ENCODE measurements around the gene FXYD2. TPM values are rescaled to one million over a fixed set of nuclear protein-coding genes. Genes with fewer than 3 reads are reported as not detected.
"Not testable (repeated sequence)": the region's sequence is repeated elsewhere in the genome, so short reads cannot be mapped to it uniquely, and the experiment has no call there.

The FXYD2 gene
- total RNA-seq, 1 donor from 2014 or later: 1.3 TPM

DNA sequence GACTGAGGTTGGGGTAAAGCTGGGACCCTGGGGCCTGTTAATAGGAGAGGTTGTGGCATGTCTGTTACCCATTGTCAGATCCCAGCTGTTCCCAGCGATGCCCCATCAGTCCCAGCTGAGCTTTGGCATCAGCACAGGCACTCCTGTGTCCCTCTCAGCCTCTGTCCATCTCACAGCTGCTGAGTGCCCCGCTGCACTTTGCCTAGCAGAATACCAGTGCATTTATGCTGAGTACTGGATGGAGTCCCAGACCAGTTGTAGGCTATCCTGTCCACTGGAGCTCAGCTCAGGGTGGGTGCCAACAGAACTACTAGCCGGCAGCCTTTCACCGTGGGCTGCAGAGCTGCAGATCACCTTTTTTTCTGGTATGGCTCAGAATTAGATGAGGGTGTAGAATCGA, 42.0 kb upstream of the FXYD2 start:
- intact Hi-C loops (cut with micrococcal nuclease): no loop called here
- H3K27me3 ChIP-seq (ENCODE audit: low read depth): peaks cover 2% of the 10 kb centered on the region
- H3K36me3 ChIP-seq: no peaks in the 10 kb centered on the region
- H3K4me3 ChIP-seq: no peak overlapping the region
- TF ChIP-seq, protein P1, sequence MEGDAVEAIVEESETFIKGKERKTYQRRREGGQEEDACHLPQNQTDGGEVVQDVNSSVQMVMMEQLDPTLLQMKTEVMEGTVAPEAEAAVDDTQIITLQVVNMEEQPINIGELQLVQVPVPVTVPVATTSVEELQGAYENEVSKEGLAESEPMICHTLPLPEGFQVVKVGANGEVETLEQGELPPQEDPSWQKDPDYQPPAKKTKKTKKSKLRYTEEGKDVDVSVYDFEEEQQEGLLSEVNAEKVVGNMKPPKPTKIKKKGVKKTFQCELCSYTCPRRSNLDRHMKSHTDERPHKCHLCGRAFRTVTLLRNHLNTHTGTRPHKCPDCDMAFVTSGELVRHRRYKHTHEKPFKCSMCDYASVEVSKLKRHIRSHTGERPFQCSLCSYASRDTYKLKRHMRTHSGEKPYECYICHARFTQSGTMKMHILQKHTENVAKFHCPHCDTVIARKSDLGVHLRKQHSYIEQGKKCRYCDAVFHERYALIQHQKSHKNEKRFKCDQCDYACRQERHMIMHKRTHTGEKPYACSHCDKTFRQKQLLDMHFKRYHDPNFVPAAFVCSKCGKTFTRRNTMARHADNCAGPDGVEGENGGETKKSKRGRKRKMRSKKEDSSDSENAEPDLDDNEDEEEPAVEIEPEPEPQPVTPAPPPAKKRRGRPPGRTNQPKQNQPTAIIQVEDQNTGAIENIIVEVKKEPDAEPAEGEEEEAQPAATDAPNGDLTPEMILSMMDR (IDR thresholded peaks at IDR 0.05; ENCODE audit: borderline replicate concordance): no peak
- peaks cover 79% of the 10 kb centered on the region for H3K4me1 ChIP-seq
- H3K27ac ChIP-seq (replicated peaks): peak overlapping the region; percentile 2
- DNase-seq: no peak
- no peaks in the 10 kb centered on the region for H3K9me3 ChIP-seq (replicated peaks)

DNA sequence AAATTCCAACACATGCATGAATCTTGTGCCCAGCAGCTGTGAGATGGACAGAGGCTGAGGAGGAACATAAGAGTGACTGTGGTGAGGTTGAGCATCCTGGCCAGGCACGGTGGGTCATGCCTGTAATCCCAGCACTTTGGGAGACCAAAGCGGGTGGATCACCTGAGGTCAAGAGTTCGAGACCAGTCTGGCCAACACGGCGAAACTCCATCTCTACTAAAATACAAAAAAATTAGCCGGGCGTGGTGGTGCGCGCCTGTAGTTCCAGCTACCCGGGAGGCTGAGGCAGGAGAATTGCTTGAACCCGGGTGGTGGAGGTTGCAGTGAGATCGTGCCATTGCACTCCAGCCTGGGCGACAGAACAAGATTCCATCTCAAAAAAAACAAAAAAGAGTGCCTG, 41.0 kb upstream of the FXYD2 start:
- intact Hi-C loops (cut with micrococcal nuclease); DNase-seq; H3K36me3 ChIP-seq; H3K9me3 ChIP-seq (replicated peaks); H3K4me3 ChIP-seq; H3K27me3 ChIP-seq (ENCODE audit: low read depth); H3K27ac ChIP-seq (replicated peaks): not testable (repeated sequence)
- peaks cover 79% of the 10 kb centered on the region for H3K4me1 ChIP-seq

DNA sequence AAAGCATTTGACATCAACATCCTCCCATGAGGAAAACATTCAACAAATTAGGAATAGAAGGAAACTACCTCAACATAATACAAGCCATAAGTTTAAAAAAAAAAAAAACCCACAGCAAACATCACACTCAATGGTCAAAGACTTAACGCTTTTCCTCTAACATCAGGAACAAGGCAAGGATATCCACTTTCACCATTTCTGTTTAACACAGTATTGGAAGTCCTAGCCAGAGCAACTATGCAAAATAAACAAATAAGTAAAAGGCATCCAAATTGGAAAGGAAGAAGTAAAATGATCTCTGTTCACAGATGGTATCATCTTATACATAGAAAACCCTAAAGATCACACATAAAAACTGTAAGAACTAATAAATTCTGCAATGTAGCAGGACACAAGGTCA, 38.8 kb upstream of the FXYD2 start:
- no peaks in the 10 kb centered on the region for H3K9me3 ChIP-seq (replicated peaks)
- intact Hi-C loops (cut with micrococcal nuclease): no loop called here
- TF ChIP-seq, protein P1 (IDR thresholded peaks at IDR 0.05; ENCODE audit: borderline replicate concordance): no peak
- DNase-seq: no peak
- no peaks in the 10 kb centered on the region for H3K36me3 ChIP-seq
- H3K27me3 ChIP-seq (ENCODE audit: low read depth): no peaks in the 10 kb centered on the region
- peak overlapping the region; percentile 89 for H3K27ac ChIP-seq (replicated peaks)
- H3K4me1 ChIP-seq: peaks cover 77% of the 10 kb centered on the region
- no peak overlapping the region for H3K4me3 ChIP-seq

DNA sequence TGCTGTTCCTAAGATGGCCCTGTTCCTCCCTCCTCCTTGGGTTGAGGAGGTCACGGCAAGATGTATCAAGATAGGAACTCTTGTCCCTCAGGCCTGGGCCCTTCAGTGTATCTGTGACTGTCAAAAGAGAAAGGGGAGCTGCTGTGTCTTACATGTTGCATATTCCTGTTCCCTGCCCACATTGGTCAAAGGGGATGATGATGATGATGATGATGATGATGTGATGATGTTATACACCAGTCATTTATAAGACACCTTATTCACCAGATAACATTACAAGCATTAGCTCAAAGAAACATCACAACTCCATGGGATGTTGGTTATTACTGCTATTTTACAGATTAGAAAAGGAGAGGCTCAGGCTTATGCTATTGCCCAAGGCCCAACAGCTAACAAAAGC, 38.2 kb upstream of the FXYD2 start:
- intact Hi-C loops (cut with micrococcal nuclease): no loop called here
- Histone ChIP-seq H3K27me3 (ENCODE audit: low read depth) (no peaks in the 10 kb centered on the region), H3K9me3 (replicated peaks) (no peaks in the 10 kb centered on the region), H3K4me3 (peak overlapping the region; percentile 41), H3K27ac (replicated peaks) (peak overlapping the region; percentile 89), H3K4me1 (peaks cover 78% of the 10 kb centered on the region), H3K36me3 (no peaks in the 10 kb centered on the region)
- TF ChIP-seq, protein P1 (IDR thresholded peaks at IDR 0.05; ENCODE audit: borderline replicate concordance): no peak
- no peak for DNase-seq

DNA sequence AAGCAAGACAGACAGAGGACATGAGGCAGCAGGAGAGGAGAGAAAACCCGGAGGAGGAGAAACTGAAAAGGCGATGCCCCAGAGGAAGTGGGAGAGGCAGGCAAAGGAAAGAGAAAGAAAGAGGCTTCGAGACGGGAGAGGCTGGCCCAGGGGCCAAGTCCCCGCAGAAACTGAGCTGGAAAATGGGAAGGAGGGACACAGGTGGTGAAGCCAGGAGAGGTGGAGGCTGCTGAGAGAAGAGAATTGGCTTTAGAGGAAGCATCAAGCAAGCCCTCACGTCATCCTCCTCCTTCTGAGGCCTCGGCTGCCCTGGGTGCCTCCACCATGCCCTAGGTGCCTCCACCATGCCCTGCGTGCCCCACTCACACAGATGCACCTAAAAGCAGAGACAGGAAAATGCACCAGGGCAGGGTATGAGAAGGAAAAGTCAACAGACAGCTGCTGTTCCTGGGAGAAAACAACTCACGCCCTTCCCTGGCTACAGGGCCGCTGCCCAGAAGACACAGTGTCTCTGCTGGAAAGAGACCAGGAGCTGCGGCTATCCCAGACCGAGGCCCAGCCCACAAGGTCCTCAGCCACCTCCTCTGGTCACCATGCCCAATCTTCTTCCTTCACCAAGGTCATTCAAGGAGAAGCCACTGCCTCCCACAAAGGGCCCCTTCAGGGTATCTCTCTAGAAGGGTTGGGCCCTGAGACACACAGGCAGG, 37.6 kb upstream of the FXYD2 start:
- no peaks in the 10 kb centered on the region for H3K9me3 ChIP-seq (replicated peaks)
- DNase-seq: no peak
- peaks cover 79% of the 10 kb centered on the region for H3K4me1 ChIP-seq
- peak overlapping the region; percentile 41 for H3K4me3 ChIP-seq
- peak overlapping the region; percentile 89 for H3K27ac ChIP-seq (replicated peaks)
- intact Hi-C loops (cut with micrococcal nuclease): no loop called here
- TF ChIP-seq, protein P1 (IDR thresholded peaks at IDR 0.05; ENCODE audit: borderline replicate concordance): no peak
- H3K27me3 ChIP-seq (ENCODE audit: low read depth): no peaks in the 10 kb centered on the region
- H3K36me3 ChIP-seq: no peaks in the 10 kb centered on the region

DNA sequence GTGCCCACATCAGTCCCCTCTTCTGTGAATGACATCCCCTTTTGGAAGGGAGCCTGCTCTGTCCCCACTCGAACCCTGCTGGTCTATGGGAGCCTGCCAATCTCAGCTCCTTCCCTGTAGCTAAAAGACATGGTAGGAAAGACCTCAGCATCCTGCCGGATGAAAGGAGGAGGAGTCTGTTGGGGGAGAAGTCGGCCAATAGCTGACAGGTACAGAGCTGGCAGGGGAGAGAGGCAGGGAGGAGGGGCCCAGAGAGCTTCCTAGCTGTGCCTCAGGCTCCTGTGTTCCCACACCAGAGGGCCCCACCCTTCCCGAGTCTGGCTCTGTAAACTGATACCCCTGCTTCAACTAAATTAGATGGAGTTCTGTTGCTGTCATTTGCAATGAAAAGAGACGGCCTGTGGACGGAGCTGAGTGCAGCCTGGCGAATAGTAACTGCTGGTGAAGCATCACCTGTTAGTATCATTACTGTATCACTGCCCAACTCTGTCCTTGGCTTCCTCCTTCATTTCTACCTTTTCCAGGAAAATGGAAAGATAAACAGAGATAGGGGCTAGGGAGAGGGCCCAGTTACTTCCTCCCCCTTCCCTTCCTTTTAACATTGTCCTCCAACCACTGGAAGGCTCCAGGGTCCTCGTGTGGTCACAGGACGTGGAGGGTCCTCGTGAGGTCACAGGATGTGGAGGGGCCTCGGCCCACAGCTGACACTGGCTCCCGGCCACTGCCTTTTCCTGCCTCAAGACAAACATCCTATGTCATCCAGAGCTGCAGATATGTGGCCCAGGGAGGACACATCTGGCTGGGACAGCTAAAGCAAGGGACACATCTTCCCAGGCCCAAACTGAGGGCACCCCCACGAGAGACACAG, 36.8 kb upstream of the FXYD2 start:
- H3K36me3 ChIP-seq: no peaks in the 10 kb centered on the region
- peak overlapping the region; percentile 41 for H3K4me3 ChIP-seq
- intact Hi-C loops (cut with micrococcal nuclease): no loop called here
- no peaks in the 10 kb centered on the region for H3K27me3 ChIP-seq (ENCODE audit: low read depth)
- H3K27ac ChIP-seq (replicated peaks): peak overlapping the region; percentile 89
- peak; percentile 69 for DNase-seq
- H3K4me1 ChIP-seq: peaks cover 79% of the 10 kb centered on the region
- H3K9me3 ChIP-seq (replicated peaks): no peaks in the 10 kb centered on the region
- TF ChIP-seq, protein P1 (IDR thresholded peaks at IDR 0.05; ENCODE audit: borderline replicate concordance): no peak

Measured in left ventricle myocardium inferior (tissue), 1 donor.